Skeletal muscle satellite cell (primary cell): Measurements from ENCODE around the gene ZNF775.

Source experiments
- H3K27me3 ChIP-seq: 2 replicates; pipeline ENCODE4 v1.7.0; 2013; ENCODE audit warnings: low read length; ENCODE audit not compliant: control insufficient read depth, insufficient read depth
- H3K36me3 ChIP-seq: 2 replicates; pipeline ENCODE4 v1.7.0; 2013; ENCODE audit warnings: mild to moderate bottlenecking, control low read depth, low read length; ENCODE audit not compliant: insufficient read depth
- H3K4me1 ChIP-seq: 2 replicates; pipeline ENCODE4 v1.7.0; 2013; ENCODE audit warnings: low read length; ENCODE audit not compliant: control insufficient read depth, insufficient read depth
- H3K4me2 ChIP-seq: 2 replicates; pipeline ENCODE4 v1.7.0; 2013; ENCODE audit warnings: mild to moderate bottlenecking, low read length
- H3K4me3 ChIP-seq: 2 replicates; pipeline ENCODE4 v1.7.0; 2013; ENCODE audit warnings: low read length
- H3K9ac ChIP-seq: 2 replicates; pipeline ENCODE4 v1.7.0; 2013; ENCODE audit warnings: mild to moderate bottlenecking, low read depth, low read length, moderate library complexity
- H3K9me3 ChIP-seq: replicated peaks from 2 replicates; pipeline ENCODE4 v1.7.0; 2013; ENCODE audit warnings: mild to moderate bottlenecking, control low read depth, low read length

The ZNF775 gene

GRCh38 chr7:150413640-150414081 lies 34.5 kb downstream of the ZNF775 start:
- no peak overlapping the region for H3K9ac ChIP-seq
- no peaks in the 10 kb centered on the region for H3K36me3 ChIP-seq
- no peaks in the 10 kb centered on the region for H3K9me3 ChIP-seq
- H3K4me3 ChIP-seq: no peak overlapping the region
- no peaks in the 10 kb centered on the region for H3K4me1 ChIP-seq
- H3K27me3 ChIP-seq: no peaks in the 10 kb centered on the region
- no peak overlapping the region for H3K4me2 ChIP-seq

GRCh38 chr7:150415161-150416153 lies 36.3 kb downstream of the ZNF775 start:
- Histone ChIP-seq H3K27me3 (no peaks in the 10 kb centered on the region), H3K4me2 (no peak overlapping the region), H3K9ac (no peak overlapping the region), H3K4me1 (no peaks in the 10 kb centered on the region), H3K4me3 (no peak overlapping the region), H3K36me3 (no peaks in the 10 kb centered on the region), H3K9me3 (no peaks in the 10 kb centered on the region)

GRCh38 chr7:150417239-150417638 lies 38.1 kb downstream of the ZNF775 start:
- H3K27me3 ChIP-seq: no peaks in the 10 kb centered on the region
- no peaks in the 10 kb centered on the region for H3K9me3 ChIP-seq
- H3K4me1 ChIP-seq: no peaks in the 10 kb centered on the region
- H3K36me3 ChIP-seq: no peaks in the 10 kb centered on the region
- H3K4me3 ChIP-seq: no peak overlapping the region
- no peak overlapping the region for H3K4me2 ChIP-seq
- no peak overlapping the region for H3K9ac ChIP-seq

GRCh38 chr7:150417863-150418262 lies 38.7 kb downstream of the ZNF775 start:
- Histone ChIP-seq H3K27me3 (no peaks in the 10 kb centered on the region), H3K9me3 (no peaks in the 10 kb centered on the region), H3K4me1 (no peaks in the 10 kb centered on the region), H3K4me3 (no peak overlapping the region), H3K9ac (no peak overlapping the region), H3K36me3 (no peaks in the 10 kb centered on the region), H3K4me2 (no peak overlapping the region)

- no peaks in the 10 kb centered on the region for H3K4me1 ChIP-seq
- no peaks in the 10 kb centered on the region for H3K9me3 ChIP-seq
- no peaks in the 10 kb centered on the region for H3K36me3 ChIP-seq
- H3K27me3 ChIP-seq: no peaks in the 10 kb centered on the region
- no peak overlapping the region for H3K9ac ChIP-seq
- H3K4me2 ChIP-seq: no peak overlapping the region
- H3K4me3 ChIP-seq: no peak overlapping the region
Observed at GRCh38 chr7:150420242-150420641, 41.1 kb downstream of the ZNF775 start.

GRCh38 chr7:150420987-150421674 lies 42.0 kb downstream of the ZNF775 start:
- Histone ChIP-seq H3K4me3 (no peak overlapping the region), H3K9me3 (no peaks in the 10 kb centered on the region), H3K4me2 (peak overlapping the region; percentile 51), H3K27me3 (no peaks in the 10 kb centered on the region), H3K9ac (no peak overlapping the region), H3K4me1 (no peaks in the 10 kb centered on the region), H3K36me3 (no peaks in the 10 kb centered on the region)

GRCh38 chr7:150421831-150422230 lies 42.7 kb downstream of the ZNF775 start:
- no peaks in the 10 kb centered on the region for H3K4me1 ChIP-seq
- no peak overlapping the region for H3K9ac ChIP-seq
- no peaks in the 10 kb centered on the region for H3K36me3 ChIP-seq
- no peaks in the 10 kb centered on the region for H3K27me3 ChIP-seq
- H3K4me3 ChIP-seq: no peak overlapping the region
- no peak overlapping the region for H3K4me2 ChIP-seq
- H3K9me3 ChIP-seq: no peaks in the 10 kb centered on the region

GRCh38 chr7:150425670-150426069 lies 46.5 kb downstream of the ZNF775 start:
- Histone ChIP-seq H3K9ac (no peak overlapping the region), H3K9me3 (no peaks in the 10 kb centered on the region), H3K27me3 (no peaks in the 10 kb centered on the region), H3K36me3 (no peaks in the 10 kb centered on the region), H3K4me2 (no peak overlapping the region), H3K4me1 (peaks cover 10% of the 10 kb centered on the region), H3K4me3 (no peak overlapping the region)

- Histone ChIP-seq H3K4me1 (peaks cover 10% of the 10 kb centered on the region), H3K27me3 (peaks cover 3% of the 10 kb centered on the region), H3K4me3 (no peak overlapping the region), H3K9ac (no peak overlapping the region), H3K36me3 (no peaks in the 10 kb centered on the region), H3K9me3 (no peaks in the 10 kb centered on the region), H3K4me2 (peak overlapping the region; percentile 34)
Observed at GRCh38 chr7:150428671-150429451, 49.7 kb downstream of the ZNF775 start.

- Histone ChIP-seq H3K9ac (no peak overlapping the region), H3K4me3 (no peak overlapping the region), H3K4me1 (peaks cover 10% of the 10 kb centered on the region)
Observed at GRCh38 chr7:150429699-150430098, 50.6 kb downstream of the ZNF775 start.

GRCh38 chr7:150430465-150431085 lies 51.4 kb downstream of the ZNF775 start:
- Histone ChIP-seq H3K27me3 (peaks cover 4% of the 10 kb centered on the region), H3K36me3 (no peaks in the 10 kb centered on the region), H3K4me2 (no peak overlapping the region), H3K4me3 (no peak overlapping the region), H3K4me1 (peaks cover 10% of the 10 kb centered on the region), H3K9ac (no peak overlapping the region), H3K9me3 (no peaks in the 10 kb centered on the region)

More at GRCh38 chr7:150429699-150430098, 50.6 kb downstream of the ZNF775 start:
- Histone ChIP-seq H3K27me3 (peaks cover 3% of the 10 kb centered on the region), H3K36me3 (no peaks in the 10 kb centered on the region), H3K4me2 (no peak overlapping the region), H3K9me3 (no peaks in the 10 kb centered on the region)
